Femur (tissue), 1 donor: Measurements from ENCODE around the gene CARMIL1.

Experiments used
- DNase-seq: peaks from one replicate; pipeline ENCODE4 v3.0.0-alpha.2; 2017

CARMIL1 gene

DNA sequence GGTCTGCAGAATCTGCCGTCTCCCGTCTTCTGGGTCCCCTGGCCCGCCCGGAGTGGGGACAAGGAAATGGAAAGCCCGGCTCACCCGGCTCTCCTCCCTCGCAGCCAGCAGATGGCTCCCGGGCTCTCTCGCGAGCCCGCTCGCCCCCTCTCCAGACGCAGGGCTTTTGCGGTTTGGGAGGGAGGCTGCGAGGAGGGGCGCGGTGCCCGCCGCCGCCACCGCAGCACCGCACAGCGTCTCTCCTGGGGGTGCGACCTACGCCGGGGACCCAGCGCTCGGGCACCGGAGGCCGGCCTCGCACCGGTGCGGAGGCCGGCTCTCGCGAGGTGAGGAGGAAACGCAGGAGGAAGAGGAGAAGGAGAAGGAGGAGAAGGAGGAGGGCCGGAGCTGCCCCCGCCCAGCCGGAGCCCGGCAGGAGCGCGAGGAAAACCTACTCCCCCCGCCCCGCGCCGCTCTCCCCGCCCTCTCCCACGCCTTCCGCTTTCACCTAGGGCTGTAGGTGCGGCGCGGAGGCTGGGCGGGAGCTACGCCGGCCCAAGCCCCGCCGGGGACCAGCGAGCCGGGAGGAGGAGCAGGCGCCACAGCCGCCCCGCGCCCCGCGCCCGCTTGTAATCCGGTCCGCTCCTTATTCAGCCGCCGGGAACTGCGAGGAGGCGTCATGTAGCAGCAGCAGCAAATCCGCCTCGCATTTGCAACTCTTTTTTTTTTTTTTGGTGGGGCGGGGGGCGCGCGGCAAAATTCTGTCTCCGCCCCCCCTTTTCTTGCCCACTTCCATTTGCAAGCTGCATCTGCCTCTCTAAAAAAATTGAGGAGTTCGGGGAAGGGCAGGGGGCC lies at the start of gene CARMIL1:
CARMIL1 (plus strand) TSS at position 461 of the 834 bp plus-strand sequence. CDS start 422 bp downstream, outside the sequence.
- peak; percentile 86 for DNase-seq

DNA sequence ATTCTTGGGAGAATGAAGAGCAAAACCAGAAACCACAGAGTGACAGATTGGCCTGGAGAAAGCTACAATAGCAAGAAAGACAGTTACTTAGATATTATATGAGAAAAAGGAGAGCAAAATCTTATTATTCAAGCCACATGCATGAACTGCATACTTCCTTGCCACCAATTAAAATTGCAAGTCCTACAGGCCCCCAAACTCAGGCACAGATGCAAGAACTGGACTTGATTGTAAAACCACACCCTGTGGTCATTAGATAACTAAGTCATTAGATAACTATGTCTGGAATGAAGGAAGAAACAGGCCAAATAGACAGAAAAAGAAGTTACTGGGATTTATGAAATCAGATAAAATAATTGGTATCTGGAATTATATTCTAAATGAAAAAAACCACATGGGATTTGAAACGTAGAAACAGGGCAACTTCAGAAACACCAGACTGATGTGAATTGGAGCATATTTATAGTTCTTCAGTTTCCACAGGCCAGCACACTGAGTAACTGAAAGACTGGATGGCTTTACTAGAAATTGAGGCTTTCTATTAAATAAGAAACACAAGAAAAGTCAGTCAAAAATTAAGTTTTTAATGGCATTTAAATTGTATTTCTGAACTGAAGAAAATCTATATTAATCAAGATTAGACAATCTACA lies 49.4 kb upstream of the CARMIL1 start:
- DNase-seq: no peak

DNA sequence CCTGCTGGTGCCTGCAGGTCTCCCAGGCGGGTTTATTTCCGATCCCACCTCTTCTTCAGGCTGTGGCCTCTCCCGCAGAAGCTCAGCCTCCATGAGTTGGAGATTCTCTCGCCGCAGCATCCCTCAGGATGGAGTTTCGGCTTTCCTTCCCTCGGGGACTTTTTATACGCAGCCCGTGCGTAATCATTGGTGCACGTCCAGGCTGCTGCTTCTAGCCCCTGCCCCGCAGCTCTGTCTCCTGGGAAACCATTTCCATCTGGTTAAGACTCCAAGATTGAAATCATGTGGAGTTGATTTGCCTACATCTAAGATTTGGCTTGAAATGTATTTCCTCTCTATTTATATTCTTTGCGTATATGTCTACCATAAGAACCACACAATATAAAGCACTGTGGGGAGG lies 46.7 kb upstream of the CARMIL1 start:
- DNase-seq: peak; percentile 66

DNA sequence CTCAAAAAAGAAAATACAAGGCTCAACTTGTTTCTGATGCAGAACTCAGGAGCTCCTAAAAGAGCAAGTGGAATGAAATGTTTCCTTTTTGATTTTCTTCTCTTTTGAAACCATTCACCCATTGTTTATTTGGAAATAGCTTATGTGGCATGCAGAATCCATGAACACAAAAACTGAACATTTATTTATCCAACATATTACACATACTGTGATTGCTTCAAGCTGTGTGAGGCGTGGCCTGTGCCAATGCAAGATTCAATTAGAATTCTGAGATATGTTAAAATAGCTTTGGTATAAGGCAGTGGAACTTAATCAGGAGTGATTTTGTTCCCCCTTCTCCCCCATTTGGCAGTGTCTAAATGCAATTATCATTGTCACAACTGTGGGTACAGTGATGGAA lies 45.9 kb upstream of the CARMIL1 start:
- no peak for DNase-seq

DNA sequence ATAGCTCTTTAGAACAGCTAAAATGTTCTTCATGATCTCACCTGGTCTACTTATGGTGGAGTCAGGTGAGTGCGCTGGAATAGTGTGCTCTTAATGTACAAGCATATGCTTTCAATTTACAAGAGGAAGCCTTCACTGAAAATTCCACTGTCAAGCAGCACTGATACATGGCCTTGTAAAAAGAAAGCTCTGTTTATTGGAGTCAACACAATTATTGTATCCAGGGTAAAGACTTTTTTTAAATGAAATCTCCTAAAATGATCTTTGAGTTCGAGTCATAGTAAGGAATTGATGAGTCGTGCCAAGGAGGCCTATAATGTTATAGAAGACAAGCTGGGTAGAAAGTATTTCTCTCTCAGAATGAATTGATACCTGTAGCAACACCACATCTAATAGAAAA lies 41.6 kb upstream of the CARMIL1 start:
- no peak for DNase-seq

DNA sequence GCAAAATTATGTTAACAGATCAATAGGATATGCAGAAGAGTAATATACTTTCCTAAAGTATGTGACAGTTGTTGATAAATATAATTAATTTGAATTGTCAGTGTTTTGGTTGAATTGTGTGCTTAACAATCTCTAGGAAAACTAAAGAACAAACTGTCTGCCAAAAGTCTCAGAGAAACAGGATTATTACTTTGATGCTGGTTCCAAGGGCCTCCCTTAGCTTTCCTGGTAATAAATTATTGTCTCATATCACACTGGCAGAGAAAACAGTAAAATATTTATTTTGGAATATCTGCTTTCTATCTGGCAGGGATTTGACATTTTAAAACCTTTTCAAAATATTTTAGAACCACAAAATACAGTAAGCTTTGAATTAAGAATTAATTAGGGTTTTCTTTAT lies 40.1 kb upstream of the CARMIL1 start:
- DNase-seq: no peak

DNA sequence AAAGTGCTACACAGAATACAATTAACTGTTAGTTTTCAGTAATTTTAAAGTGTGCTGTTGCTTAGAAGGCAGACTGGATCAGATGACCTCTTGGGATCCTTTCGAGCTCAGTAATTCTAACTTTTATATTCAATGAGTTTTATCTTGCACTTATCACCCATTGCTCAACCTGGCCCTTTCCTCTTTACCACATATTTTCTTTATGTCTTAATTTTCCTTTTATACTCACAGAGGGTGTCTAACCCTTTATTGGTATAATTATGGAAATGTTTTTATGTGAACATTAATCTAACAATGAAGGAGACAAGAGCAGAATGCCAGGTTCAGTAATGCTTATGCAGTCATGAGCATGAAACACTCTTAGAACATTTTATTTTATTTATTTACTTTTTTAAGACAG lies 39.7 kb upstream of the CARMIL1 start:
- DNase-seq: no peak

DNA sequence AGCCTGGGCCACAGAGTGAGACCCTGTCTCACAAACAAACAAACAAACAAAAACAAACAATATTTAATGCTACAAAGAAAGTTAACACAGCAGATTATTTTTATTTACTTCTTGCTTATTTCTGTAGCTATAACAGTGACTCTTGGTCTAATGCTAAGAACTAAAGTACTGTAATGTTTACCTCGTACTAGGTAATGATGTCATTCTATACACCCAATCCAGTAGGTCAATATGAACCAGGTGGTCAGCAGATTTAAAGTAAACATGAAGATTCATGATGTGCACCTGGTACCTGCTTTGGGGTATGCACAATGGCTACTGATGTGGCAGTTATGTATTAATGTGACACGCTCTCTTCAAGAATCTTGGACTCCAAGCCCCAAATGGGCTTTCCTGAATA lies 36.6 kb upstream of the CARMIL1 start:
- DNase-seq: no peak

DNA sequence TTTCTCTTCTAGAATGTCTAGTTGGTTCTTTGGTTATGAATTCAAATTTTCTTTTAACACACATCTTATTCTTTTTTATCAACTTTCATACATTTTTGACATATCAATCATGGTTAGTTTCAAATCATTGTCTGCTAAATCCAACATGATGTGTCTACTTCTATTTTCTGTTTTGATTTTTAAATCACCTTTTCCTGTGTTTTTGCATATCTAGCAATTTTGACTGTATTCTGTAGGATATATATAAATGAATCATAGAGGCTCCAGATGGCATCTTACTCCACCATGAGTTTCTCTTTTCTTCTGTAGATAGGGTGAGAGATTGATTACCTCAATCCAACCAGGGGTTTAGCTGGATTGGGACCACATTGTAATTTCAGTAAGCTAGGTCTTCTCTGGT lies 34.3 kb upstream of the CARMIL1 start:
- DNase-seq: no peak

DNA sequence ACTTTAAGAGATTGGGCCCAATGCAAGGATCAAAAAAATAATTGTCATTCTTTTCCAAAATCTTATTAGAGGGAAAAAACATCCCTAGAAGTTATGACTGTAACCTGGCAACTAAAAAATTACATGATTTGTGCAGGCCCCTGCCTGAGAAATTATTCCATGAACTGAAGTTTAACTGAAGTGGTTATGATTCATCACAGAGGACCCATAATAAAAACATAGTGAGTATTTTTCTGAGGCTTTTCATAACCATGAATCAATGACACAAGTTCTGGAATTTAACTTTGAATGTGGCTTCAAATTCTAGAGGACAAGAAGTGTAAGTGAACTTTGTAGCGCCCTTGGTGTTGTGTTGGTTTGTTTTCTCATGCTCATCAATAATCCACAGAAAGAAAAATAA lies 31.1 kb upstream of the CARMIL1 start:
- DNase-seq: no peak

DNA sequence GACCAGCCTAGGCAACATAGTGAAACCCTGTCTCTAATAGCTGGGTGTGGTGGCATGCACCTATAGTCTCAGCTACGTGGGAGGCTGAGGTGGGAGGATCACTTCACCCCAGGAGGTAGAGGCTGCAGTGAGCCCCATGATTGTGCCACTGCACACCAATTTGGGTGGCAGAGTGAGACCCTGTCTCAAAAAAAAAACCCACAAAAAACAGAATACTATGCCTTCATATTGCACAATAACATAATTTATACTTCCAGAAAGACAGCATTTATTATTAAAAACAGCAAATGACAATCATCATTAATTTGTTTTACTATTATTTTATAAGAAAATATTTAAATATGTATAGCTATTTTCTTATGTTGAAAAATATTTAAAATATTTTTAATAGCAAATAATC lies 30.0 kb upstream of the CARMIL1 start:
- no peak for DNase-seq

DNA sequence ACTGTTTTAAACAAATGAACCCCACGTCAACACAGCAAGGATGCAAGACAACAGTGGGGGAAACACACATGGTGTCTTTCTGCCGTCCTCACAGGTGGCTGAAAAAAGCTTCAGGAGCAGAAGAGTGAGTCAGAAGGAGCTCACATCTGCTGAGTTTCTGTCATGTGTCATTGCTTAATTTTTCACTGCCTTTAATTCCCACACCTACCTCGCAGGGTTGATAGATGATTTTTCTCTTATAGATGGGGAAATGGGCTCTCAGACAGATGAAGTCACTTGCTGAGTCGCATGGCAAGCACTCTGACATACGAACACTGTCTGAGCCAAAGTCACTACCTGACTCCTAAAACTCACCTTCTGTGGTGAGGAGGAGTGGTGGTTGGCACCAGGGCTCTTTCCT lies 28.3 kb upstream of the CARMIL1 start:
- no peak for DNase-seq

DNA sequence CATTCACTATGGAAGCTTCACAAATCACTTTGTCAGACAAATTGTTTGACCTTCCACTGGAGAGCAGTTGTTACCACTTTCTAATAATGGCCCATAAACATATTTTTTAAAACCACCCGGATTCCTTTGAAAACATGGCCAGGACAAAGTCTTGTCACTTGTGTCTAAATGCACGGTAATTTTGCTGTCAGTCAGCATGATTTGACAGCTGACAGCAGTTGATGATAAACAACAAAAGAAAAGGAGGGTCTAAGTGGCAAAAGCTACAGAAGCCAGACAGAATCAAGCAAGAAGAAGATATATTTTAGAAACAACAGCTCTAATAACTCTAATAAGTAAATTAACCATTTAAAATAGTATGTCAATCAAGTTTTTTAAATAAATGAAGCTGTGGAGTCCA lies 27.7 kb upstream of the CARMIL1 start:
- DNase-seq: no peak

DNA sequence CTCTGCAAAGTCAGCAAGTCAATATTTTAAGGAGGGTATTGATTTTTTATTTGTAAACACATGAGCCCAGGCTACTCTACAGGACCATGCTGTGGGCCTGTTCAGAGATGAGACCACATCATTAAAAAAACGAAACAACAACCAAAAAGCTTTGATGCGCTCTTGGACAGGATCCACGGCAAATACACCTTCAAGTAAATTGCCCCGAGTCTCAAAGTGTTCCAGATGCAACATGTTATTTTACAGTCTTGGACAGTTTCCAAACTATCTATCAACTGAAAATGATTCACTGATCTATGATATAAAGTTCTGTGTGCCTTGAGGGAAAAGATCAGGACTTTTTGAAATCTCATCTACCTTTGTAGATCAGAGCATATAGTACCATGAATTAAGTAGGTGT lies 25.8 kb upstream of the CARMIL1 start:
- no peak for DNase-seq

DNA sequence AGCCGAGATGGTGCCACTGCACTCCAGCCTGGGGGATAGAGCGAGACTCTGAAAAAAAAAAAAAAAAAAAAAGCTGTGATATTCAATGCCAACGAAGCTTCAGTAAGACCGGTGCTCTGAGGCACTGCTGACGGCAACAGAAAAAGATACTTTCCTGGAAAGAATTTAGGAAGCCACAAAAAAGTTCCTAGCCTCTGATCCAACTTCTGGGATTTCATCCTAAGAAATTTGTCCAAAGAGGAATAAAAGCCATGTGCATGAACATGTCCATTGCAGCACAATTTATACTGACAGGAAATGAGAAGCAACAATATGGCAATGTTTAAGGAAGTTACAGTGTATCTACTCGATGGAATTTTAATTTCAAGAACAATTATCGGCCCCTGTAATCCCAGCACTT lies 24.5 kb upstream of the CARMIL1 start:
- no peak for DNase-seq

DNA sequence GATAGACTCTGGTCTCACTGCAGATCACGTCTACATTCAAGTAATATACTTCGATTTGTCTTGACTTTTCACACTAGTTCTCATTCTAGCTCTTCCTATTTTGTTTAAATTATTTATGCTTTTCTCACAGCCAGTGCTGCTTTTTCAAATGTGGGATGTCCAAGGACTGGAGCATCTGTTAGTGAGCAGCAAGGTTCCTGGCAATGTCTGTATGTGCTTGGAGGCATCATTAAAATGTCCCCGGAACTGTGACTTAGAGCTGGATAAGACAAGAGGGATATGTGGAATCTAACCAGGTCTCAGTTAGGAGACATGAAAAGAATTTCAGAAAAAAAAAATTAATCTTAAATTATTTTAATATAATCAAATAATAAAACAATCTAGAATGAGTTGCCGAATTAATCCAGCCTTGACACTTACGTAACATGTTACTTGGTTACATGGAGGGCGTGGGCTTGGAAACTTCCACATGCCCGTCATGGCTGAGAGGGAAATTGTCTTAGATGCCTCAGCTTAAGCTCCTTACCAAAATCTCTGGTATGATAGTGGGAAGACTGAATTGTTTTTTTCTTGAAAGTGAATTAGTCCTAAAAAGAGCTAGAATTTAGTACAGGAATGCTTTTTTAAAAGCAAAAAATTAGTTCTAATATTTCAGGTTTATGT lies 21.4 kb upstream of the CARMIL1 start:
- no peak for DNase-seq

DNA sequence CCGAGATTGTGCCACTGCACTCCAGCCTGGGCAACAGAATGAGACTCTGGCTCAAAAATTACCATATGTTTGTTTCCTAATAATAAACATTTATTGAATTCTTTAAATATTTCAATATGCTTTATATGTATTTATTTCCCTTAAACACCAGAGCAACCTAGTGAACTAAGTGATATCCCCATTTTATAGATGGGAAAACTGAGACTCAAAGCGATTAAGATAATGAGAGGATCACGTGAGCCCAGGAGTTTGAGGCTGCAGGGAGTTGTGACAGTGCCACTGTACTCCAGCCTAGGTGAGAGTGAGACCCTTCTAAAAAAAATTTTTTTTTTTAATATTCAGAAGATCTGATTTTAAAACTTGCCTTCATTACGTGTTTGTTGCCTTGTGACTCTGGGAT lies 19.4 kb upstream of the CARMIL1 start:
- DNase-seq: no peak

DNA sequence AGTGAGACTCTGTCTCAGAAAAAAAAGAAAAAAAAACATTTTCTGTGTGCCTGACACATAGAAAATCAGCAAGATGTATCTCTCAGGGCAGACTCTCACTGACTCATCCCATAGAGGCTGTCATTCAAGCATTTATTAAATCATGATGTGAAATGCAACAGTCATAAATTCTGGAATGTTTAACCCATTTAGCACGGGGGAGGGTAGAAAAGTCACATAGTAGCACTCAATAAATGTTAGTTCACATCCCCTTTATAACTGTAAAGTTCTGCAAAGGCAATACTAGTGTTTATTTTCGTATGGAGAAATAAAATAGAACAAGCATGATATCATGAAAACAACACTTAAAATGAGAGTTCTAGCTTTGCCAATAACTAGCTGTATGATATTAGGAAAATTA lies 15.5 kb upstream of the CARMIL1 start:
- no peak for DNase-seq

DNA sequence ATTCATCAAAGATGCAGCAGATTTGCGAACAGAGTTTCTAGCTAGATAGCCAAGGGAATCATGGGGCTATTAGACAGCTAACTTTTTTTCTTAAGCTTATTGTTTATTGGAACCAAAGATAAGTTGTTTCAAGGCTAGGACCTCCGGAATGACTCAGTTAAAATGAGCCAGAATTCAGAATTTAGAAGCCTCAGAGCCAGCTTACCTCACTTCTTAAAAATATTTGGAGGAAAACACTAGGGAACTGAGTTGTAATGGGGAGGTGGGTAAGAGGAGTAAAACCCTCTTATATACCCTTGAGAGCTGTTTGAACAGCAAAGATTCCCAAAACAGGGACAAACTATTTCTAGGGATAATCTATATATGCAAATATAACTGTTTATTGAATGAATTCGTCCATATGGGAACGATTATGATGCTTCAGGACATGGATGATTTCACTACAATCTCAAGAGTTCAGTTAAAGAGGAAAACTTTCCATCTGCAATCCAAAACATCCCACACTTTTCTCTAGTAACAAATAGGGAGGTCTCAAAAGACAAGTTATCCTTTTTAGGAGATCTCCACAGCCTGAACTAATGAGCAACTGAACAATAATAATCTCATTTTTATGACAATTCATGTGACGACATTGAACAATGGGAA lies 12.6 kb upstream of the CARMIL1 start:
- no peak for DNase-seq

DNA sequence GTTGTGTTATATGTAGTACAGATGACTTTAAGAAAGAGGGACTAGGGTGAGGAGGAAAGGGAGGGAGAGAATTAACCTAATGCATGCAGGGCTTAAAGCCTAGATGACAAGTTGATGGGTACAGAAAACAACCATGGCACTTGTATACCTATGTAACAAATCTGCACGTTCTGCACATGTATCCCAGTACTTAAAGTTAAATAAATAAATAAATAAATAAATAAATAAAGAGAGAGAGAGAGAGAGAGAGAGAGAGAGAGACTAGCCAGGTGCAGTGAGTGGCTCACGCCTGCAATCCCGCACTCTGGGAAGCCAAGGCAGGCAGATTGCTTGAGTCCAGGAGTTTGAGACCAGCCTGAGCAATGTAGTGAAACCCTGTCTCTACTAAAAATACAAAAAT lies 11.5 kb upstream of the CARMIL1 start:
- no peak for DNase-seq

DNA sequence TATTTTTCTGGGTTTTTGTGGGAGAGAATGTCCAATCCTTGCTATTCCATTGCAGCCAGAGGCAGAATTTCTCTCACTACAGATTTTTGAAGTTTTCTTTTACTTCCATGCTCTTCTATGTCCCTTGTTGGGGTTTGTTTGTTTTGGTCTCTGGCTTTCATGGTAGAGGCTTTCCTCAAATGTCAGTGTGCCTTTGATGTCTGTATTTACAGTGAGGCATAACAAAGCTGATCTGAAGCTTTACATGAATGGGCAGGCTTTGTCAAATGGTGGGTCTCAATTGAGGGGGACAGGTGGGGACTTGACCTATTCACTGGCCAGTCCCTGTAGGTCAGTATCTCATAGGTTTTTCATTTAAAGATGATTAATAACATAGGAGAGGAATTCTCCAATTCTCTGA lies 8.6 kb upstream of the CARMIL1 start:
- no peak for DNase-seq

DNA sequence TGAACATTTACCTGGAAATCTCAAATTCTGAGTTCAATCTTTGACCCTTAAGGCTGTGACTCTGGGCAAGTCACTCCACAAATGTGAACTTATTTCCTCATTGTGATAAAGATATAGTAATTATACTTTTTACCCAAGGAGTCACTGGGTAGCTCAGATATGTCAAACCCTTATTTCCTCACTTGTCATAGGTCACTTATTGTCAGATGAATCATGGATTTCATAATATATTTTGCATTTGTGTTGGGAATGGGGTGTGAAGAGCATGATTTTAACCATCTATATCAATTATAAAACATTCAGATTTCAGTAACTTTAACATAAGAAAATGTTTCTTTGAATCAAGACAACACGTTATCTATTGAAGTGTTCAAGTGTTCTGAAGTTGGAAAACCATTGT lies 3.7 kb upstream of the CARMIL1 start:
- no peak for DNase-seq

DNA sequence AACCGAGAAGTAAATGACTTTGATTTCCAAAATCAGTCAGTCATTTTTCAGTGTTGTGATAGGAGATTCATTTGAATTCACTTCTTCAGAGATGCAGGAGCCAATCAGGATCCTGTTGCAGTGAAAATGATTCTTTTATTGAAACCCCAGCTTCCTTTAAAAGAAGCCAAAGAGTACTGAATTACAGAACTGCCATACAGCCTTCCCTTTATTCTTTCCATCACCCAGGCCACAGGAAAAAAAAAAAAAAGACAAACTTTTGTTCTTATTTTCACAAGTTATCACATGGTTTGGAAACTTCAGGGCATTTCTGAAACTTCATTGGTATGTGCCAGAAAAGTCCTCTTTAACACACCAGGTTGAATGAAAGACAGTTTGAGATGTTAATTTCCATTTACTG lies 1.8 kb upstream of the CARMIL1 start:
- no peak for DNase-seq

DNA sequence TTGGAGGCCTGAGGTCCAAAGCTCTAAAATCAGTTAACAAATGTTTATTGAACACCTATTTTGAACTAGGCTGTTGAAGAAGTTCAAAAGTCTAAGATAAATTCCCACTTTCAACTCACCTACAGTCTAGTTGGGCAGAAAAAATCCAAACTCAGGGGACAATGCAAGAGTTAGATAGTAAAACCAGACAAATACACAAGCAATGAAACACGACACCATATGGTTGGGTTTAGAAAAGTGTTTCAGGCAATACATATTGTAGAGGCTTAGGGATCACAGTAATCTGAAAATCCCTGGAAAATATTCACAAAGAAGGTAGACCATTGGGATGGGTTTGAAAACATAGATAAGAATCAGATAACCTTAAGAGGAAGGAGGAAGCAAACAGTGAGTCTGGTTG lies 1.3 kb upstream of the CARMIL1 start:
- DNase-seq: no peak
